Measurements from ENCODE around the gene KDM5B.

The KDM5B gene

DNA sequence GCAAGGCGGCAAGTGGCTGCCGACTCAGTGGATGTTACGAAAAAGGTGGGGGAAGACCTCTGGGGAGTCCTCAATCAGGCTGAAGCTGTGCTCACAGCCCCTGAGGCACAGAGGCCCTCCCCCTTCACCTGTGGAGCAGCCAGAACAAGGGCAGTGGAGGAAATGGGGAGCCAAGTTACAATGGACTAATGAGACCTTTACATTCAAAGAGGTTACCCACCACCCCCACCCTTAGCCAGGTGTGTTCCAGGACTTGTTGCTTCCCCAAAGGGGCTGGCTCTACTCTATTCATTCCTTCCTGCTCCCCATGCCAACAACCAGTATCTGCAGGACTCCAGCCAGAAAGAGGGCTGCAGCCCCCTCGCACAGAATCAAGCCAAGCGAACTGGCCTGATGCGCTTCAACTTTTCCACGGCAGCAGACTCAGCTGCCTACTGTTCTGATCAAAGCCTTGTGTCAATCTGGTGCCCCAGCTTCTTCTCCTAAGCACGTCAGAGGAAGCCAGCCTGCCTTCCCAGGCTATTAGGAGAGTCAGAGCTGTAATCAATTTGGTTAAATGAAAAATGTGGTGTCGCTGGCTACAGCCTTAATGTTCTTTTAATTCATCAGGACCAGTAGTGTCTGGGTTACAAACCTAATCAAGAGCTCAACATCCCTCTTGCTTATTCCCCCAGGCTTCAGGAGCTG, 96.1 kb downstream of the KDM5B start:
- no peak for DNase-seq (ENCODE audit: low read depth in 2 of 2)

DNA sequence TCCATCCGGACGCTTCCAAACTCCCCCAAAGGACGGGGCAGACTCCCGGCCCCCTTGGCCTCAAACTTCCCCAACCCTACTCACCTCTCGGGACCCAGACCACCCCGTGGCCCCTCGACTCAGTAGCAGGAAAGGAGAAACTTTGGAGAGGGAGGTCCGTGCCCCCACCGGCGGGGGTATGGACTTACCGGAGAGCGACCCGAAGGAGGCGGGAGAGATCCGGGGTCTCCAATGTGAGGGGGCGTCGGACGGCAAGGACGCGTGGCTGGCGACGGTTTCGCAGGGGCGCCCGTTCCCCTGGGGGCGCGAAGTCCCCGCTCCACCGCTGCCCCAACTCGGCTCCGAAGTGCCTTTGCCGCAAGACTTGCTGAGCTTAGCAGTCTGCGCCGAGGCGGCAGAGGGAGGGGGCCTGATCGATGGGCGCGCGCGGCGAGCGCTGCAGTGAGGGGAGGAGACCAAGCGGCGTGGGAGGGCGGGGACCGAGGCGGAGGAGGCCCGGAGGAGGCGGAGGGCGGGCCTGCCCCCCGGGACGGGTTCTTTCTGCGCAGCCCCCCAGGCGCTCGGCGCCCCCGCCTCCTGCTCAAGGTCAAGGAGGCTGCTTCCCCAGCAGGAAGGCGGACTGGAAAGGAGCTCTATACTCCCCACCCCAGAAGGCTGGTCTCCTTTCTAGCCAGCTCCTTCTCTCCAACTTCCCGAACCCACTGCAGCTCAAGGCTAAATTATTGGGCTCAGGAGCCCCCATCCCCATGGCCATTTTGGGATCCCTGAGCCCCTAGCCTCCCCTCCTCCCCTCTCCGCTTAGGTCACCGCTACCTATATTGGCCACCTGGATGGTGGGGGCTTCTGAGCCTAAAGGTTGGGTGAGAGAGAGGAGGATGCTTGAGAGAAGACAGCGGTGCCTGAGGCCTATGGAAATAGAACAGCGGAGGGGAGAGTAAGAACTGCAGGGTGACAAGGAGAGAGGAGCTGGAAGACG, 97.9 kb downstream of the KDM5B start, which contains the start of gene SYT2:
Gene SYT2, minus strand, starts transcription at position 385 of the 976 bp plus-strand sequence. CDS start 104,682 bp downstream, outside the sequence.
- no peak for DNase-seq (ENCODE audit: low read depth in 2 of 2)

DNA sequence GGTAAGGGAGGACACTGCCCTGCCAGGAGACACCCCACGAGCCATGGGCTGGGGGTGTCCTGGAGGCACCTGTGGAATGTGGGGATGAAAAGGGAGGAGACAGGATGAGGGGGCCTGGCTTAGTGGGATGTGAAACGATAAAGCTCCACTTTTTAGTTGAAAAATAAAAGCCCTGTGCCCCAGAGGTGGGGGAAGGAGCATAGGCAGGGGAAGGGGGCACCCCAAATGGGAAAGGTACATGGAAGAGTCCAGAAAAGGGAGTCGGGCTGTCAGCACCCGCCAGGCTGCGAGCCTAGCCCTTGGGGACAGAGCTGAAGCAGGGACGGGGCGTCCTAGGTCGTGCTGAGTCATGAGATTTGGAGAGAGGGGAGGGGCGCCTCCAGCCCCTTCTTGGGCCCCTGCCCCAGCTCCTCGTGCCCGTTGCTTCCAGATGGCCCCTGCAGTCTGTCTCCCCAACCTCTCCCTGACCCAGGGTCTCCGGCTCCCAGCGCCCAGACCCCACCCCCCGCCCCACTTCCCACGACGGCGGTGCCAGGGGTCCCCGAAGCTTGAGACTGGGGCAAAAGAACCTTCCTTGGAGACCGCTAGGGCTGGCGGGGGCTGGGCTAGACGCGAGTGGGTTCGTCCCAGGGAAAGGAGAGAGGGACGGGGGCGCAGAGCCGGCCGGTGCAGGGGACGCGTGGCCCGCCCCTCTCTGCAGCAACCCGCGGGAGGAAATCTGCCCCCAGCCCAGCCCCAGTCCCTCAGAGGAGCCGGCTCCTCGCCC, 98.8 kb downstream of the KDM5B start:
- DNase-seq (ENCODE audit: low read depth in 2 of 2): no peak

DNA sequence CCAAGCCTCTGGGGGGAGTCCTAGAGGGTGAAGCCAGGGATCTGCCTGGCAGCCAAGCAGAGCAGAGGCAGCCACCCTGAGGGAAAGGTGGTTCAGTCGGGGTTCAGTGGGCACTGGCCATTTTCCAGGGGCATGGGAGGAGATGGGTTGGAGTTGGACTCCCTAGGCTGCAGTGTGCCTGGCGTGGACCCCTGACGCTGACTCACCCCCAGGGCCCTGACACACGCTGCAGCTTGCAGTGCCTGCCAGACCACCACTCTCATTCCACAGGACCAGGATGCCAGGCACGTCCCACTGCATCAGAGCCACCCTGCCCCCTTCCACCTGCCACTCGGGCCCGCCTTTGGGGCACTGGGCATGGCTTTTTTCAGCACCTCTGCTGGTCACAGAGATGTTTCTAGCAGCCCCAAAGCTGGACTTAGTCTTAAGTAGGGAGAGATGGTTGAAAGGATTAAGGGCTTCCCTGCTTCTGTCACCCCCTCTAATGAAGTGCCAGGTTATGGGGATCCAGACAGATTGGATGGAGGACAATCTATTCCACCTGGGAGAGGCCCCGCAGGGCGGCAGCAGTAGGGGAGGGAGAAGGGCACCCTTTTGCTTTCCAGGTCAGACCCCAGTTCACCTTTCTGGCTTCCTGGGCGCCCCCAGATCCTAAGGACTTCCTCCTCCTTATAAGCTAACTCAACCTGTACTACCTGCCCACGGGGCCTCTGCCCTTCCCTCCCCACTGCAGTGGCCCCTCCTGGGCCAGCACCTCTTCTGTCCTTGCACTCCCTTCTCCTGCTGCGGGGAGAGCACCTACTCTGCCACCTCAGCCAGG, 99.6 kb downstream of the KDM5B start:
- no peak for DNase-seq (ENCODE audit: low read depth in 2 of 2)

DNA sequence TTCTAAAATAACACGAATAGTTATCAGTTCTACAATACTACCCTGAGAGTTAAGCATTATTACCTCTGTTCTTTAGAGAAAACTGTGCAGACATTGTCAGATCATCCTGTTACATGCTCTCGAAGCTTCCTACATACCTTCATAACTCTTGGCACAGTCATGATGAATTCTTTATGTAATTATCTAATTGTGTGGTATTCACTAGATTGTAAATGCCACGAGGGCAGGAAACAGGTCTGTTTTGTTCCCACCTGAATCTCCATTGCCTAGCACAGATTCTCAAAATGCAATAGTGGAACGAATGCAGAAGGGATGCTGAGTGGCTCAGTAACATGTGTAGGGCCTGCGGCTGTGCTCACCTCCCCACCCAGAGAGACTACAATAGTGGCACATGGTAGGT, 101.4 kb downstream of the KDM5B start:
- no peak for DNase-seq (ENCODE audit: low read depth in 2 of 2)

DNA sequence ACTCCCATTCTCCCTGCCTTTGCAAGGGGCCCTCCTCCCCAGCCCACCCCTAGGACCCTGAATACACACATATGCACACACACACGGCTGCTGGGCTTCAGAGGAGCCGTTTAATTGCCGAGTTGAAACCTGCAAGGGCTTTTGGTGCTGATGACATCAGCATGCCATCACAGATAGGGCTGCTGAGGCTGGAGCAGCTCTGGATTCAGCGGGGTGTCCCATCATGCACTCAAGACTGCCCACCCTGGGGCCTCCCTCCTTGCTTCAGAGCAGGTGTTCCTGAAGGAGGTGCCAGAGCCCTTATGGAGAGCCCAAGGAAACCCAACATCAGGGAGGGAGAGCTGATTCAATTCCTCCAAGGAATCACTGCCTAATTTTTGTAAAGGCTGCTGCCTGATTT, 103.6 kb downstream of the KDM5B start:
- no peak for DNase-seq (ENCODE audit: low read depth in 2 of 2)

DNA sequence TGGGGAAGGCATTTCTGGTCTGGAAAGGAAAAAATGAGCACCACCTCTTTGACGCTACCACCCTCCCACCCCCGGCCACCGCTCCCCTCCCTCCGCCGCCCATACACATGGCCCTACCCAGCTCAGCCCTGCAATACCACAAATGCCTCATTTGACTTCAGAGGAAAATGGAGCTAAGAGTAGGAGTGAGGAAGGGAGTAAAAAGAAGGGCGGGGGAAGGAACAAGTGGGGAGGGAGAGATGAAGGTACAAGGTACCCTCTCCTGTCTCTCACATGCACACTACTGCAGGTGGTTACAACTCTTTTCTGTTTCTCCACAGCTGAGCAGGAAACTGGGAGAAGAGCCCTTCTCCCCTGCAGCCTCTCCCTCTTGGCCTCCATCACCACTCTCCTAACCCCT, 105.0 kb downstream of the KDM5B start:
- no peak for DNase-seq (ENCODE audit: low read depth in 2 of 2)

DNA sequence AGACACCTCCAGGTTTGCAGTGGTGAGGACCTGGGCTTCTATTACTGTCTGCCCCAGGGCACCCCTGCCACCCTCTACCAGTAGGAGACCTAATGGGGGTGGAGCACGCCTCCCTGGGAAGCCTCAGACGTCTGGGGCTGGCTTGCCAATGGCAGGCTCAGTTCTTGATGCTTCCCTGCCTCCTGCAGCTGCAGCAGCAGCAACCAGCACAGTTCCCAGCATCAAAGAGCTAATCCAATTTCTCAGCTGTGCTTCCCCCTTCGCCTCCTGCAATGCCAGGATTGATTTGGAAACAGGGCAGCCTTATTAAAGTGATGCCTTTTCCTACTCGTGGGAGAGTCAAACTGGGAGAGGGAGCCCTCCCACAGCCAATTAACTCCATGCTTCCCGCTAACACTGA, 106.1 kb downstream of the KDM5B start:
- DNase-seq (ENCODE audit: low read depth in 2 of 2): no peak

DNA sequence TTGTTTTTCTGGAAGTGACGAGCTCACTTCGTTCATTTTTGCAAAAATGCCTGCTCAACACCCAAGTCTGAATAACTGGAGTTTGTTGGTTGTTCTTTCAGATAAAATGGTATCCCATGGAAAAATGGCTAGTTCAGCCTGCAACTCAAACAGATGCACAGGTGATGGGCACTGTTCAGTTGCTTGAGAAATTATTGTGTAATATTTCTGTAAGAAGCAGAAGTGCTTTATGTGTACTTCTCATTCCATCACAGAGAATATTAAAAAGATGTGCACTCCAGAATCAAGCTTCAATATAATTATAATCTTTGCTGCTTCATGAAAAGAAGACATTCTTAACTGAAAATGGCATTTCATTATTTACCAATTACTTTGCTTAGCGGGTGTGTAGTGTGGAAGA, 107.0 kb downstream of the KDM5B start:
- no peak for DNase-seq (ENCODE audit: low read depth in 2 of 2)

DNA sequence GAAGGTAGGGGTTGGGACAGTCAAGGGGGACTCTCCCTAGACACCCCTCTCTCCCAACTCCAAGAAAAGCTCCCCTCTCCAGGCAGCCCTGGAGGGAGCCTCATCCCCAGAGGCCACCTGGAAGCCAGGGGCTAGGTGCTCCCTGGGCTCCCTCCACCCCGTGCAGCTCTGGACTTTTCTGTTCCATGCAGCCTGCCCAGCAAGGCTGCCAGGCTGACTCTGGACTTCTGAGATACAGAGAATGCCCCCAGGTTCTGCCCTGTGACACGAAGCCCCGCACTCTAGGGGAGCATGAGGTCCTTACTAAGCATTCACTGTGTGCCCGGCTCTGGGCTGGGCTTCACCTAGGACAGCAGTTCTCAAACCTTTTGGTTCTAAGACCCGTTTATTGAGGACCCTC, 108.2 kb downstream of the KDM5B start:
- DNase-seq (ENCODE audit: low read depth in 2 of 2): no peak

DNA sequence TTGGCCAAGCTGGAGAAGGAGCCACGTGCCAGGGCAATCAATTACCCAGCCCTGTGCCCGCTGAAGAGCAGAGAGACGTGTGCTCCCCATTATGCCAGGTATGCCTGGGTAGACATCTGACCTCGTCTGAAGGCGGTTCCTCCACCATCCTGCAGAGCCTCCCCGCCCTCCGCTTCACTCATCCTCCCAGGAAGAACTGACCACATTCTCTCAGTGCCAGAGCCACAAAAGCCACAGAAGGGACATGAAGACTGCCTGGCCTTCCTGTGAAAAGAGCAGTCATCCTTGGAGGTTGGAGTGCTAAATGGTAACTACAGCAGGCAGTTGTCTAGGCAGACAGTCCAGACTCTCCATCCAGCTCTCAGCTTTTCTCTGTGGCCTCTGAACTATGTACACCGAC, 109.9 kb downstream of the KDM5B start:
- no peak for DNase-seq (ENCODE audit: low read depth in 2 of 2)

DNA sequence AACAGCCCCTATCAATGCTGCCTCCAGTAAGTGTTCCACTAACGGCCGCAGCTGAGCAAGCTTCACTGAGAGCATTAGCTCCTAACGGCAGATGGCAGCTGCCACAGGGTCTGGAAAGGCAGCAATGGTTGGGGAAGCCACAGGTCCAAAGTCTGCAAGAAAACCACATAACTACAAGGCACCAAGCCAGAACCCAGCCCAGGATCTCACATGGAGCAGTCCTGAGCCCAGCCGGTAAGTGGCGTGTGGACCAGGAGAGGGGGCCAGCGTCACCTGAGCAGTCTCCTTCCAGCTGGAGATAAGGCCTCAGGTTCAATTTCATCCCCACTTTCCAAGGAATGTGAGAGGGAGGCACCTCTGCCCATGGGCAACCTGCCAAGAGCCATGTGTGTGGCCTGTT, 111.2 kb downstream of the KDM5B start:
- no peak for DNase-seq (ENCODE audit: low read depth in 2 of 2)

DNA sequence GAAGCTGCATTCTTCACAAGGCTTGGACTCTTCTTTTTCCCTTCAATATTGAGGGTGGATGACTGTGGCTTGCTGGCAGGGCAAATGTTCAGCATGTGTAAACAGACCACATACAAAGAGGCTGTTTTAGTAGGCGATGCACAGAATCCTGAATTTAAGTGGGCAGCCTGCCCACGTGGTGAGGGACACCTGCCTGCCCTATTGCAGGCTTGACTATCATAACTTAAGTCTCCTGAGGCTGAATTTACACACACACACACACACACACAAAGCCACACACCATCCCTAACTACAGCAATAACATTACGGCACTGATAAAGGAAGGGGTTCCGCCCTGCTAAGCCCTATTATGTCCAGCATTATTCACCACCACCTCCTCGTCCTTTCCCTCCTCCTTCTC, 113.9 kb downstream of the KDM5B start:
- no peak for DNase-seq (ENCODE audit: low read depth in 2 of 2)

DNA sequence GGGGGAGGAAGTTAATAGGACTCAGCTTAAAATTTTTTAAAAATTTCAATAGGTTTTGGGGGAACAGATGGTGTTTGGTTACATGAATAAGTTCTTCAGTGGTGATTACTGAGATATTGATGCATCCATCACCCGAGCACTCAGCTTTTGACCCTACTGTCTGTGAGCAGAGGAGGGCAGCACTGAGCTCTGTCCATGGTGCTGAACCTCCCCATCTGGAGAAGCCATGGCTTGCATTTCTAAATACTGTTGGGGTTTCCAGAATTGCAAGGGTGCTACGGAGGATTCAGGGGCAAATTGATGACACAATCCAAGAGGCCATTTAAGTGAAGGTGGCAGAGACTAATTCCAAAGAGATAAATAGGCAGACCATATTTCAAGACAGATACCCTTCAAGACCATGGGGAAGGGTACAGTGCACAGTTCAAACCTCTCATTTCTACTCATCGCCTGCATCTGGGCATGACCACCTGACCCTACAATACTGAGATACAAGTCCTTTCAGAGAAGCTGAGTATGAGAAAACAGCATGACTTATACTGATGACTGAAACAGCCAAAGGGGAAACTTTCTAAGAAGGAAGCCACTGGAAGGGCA, 115.2 kb downstream of the KDM5B start:
- peak; percentile 47 to 52 for DNase-seq (ENCODE audit: low read depth in 2 of 2)

DNA sequence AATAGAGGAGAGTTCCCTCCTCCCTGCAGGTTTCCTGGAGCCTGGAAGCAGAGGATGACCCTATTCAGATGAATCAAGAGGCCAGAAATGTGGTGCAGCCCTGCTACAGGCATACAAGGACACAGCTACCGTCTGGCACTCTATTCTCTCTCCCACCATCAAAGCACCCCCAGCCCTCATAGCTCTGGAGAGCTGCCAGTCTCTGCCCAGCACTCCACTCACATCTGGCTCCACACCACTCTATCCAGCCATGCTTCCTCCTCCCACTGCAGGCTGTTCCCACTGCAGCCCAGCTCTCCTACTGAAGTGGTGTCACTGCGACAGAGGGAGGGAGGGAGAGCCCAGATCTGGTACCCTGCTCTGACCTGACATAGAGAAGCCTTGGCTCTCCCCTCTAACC, 116.4 kb downstream of the KDM5B start:
- no peak for DNase-seq (ENCODE audit: low read depth in 2 of 2)

DNA sequence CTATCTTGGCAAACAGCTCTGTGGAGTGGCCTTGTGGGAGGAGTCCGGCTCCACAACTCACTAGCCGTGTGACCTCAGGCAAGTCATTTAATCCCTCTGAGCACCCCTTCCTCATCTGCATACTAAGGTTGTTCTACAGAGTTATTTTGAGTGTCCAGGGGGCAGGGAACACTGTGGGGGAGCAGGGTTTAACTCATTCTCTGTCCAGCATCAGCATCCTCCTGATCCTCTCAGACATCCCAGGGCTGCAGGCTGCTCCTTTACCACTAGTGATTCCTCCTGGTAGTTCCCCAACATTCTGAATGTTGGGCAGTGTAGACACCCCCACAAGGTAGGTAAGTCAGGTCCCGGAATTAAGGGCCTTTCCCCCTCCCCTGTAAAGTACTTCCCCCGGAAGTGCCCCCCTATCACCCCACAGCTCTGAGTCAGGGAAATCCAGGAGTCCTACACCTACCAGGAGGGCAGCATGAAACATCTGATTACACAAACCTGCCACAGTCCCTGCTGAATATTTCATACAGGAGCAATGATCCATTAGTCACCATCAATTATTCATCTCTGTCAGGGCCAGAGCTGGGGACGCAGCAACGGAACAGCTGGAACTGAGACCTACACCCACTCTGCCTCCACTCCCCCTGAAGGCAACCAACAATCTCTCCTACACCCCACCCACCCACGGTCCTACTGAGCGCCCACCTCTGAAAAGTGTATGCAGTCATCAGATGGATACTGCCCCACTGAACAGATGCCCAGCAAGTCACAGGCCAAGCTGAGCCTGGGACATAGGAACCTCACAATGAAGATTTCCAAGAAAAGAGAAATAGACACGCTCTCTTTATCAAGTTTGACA, 118.5 kb downstream of the KDM5B start:
- DNase-seq (ENCODE audit: low read depth in 2 of 2): no peak

DNA sequence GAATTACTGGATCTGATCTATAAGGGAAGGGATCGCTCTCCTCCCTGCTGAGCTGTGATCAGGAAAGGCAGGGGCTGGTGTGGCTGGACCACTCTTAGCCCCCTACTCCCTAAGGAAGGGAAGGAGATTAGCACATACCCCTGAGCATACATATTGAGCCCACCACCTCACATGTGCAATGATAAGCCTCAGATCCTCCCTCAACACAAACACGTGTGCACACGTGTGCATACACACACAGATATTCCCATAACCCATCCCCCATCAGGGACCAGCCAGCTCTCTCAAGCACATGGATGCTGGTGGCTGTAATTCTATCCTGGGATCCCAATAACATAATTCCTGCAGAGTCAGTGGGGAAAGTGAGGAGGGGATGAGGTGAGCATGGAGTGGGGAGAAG, 119.1 kb downstream of the KDM5B start:
- DNase-seq (ENCODE audit: low read depth in 2 of 2): no peak

DNA sequence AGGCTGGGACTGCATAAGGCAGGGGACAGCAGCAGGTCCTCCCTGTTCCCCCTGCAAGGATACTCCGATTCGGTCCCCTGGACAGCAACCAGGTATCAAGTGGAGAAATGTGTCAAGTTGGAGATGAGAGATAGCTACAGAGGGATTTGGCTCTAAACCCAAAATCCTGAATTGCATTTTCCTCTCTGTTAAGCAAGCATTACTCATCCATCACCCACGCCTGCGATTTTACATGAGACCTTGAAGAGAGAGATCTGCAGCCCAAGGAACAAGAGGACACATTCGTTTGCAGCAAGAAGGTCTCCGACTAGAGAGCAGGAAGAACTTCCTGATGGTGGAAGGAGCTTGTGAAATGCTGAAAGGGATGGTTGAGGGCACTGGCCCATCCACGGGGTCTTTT, 119.8 kb downstream of the KDM5B start:
- DNase-seq (ENCODE audit: low read depth in 2 of 2): no peak

DNA sequence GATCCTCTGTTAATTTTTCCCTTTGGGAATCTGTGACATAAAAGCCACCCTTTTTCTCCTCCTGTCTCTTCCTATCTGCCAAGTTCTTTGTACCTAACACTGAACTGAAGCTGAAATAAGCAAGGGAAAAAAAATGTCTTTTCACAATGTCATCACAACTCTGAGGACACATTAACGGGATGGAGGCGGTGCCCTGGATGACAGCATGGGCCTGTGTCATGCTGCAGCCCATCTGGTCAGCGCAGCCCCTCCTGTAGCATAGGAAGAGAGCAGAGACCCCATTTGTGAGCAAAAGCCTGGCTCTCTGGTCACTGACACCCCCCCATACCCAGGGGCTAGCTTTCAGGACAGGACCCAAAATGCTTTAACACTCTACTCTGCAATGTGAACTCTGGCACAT, 120.4 kb downstream of the KDM5B start:
- DNase-seq (ENCODE audit: low read depth in 2 of 2): no peak

DNA sequence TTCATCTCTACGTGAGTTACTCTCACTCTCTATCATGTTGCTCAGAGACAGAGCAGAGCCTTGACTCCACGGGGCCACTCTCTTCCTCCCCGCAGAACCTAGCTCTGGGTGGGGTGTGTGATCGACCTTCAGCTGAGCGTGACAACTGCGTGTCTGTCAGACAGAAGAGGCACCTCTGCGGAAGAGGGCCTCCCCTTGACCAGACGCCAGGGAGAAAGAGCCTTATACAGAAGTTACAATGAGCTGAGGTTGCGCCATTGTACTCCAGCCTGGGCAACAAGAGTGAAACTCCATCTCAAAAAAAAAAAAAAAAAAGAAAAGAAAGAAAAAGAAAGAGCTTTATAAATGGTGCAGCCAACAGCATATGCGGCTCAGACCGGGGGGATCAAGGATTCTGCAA, 120.9 kb downstream of the KDM5B start:
- DNase-seq (ENCODE audit: low read depth in 2 of 2): no peak
